Adrenal gland (tissue), 12 donors: Measurements from ENCODE around the gene CDHR2. TPM values are rescaled to one million over a fixed set of nuclear protein-coding genes. Genes with fewer than 3 reads are reported as not detected.

ENCODE experiments used
- DNase-seq, 7 donors: peaks; one replicate each; pipeline ENCODE4 v3.0.0-alpha.2; 2019 to 2020
- H3K27ac ChIP-seq, 5 donors: fragments of 200-600 bp; sonication (generic) in 4 of 5; 1 replicate in 3 of 5; 2 replicates in 2 of 5; pipeline versions ENCODE4 v1.5.1 to v1.8.0; 2016 to 2020; ENCODE audit warnings: mild to moderate bottlenecking in 1 of 5
- H3K27me3 ChIP-seq: fragments of 200-600 bp; 2 replicates; pipeline ENCODE4 v1.8.0; 2021
- H3K36me3 ChIP-seq, 2 donors: fragments of 200-600 bp; replicated peaks in 1 of 2; 1 replicate in 1 of 2; 2 replicates in 1 of 2; pipeline versions ENCODE4 v1.5.1 to v1.8.0; 2018 to 2022
- H3K4me1 ChIP-seq, 2 donors: fragments of 200-600 bp; replicated peaks in 1 of 2; 1 replicate in 1 of 2; 2 replicates in 1 of 2; pipeline versions ENCODE4 v1.5.1 to v1.8.0; 2018 to 2021
- H3K4me3 ChIP-seq, 4 donors: fragments of 200-600 bp; sonication (generic) in 3 of 4; one replicate each; pipeline ENCODE4 v1.5.1; 2016 to 2018
- H3K9me3 ChIP-seq, 3 donors: fragments of 200-600 bp; sonication (generic) in 1 of 3; replicated peaks in 1 of 3; 1 replicate in 2 of 3; 2 replicates in 1 of 3; pipeline versions ENCODE4 v1.5.1 to v1.8.0; 2016 to 2021
- CTCF ChIP-seq, 6 experiments: fragments of 450-650 bp in 4 of 6; fragments of 200-600 bp in 2 of 6; sonication (generic) in 1 of 6; IDR thresholded peaks; 1 replicate in 5 of 6; 2 replicates in 1 of 6; pipeline versions ENCODE4 v1.5.1 to v1.8.0; 2016 to 2021; ENCODE audit warnings: antibody characterized with exemption in 6 of 6, mild to moderate bottlenecking in 2 of 6, moderate library complexity in 1 of 6
- POLR2A ChIP-seq, 2 donors: fragments of 450-650 bp; IDR thresholded peaks; one replicate each; pipeline ENCODE4 v1.6.1; 2017; ENCODE audit warnings: antibody characterized with exemption in 2 of 2, mild to moderate bottlenecking in 2 of 2, moderate library complexity in 1 of 2
- WGBS, 4 donors: extraction: QIAGEN DNeasy Blood & Tissue Kit in 2 of 4; methylation state at CpG; one replicate each; pipeline versions ENCODE4 v1.1.5 to v1.1.7; 2013 to 2017; 5-methylcytosine and 5-hydroxymethylcytosine counted together
- intact Hi-C, 2 donors: fragments of 100-400 bp; cut with DNase I; formaldehyde crosslinking; loops; one replicate each; pipeline versions ENCODE4 v1.14.1 to v1.15.0; 2022 to 2023
- polyA plus RNA-seq, 3 donors: library from polyadenylated mRNA; stranded (reverse); fragments of 200-250 nt in 2 of 3; fragments of 350-450 nt in 1 of 3; fragmentation: Illumina TruSeq in 1 of 3; extraction: RNeasy Lipid Tissue Mini Kit (QIAGEN cat#74804) in 1 of 3; gene quantifications; one replicate each; pipeline ENCODE4 v1.2.3, GENCODE V29; 2013 to 2014
- total RNA-seq, 9 donors: library from RNA; depleted of rRNA in 4 of 9; stranded (reverse); fragments of >200 nt in 4 of 9; fragments of 120-200 nt in 1 of 9; fragmentation: NEBNext Ultra II Directional in 1 of 9; extraction: Animal tissue kit (Norgen Biotek cat#: 25700) in 1 of 9; gene quantifications; one replicate each; pipeline versions ENCODE4 v1.1.0 to v1.2.4, GENCODE V29; 2013 to 2023
- donor health status: healthy with polysubstance abuse.
- donor health status: Bipolar disorder and iron deficiency.
- donor health status: DM: yes; HTN: yes; CAD: no.
- donor health status: DM: no; HTN: no; CAD: no.
- donor health status: DM: no; HTN: no; CAD: no.
- donor health status: DM: yes; HTN: yes; CAD: no.

CDHR2 gene
- total and polyA plus RNA-seq, 12 donors = under 0.01 to 0.55 (median 0.15) TPM; not detected in 2

GRCh38 chr5:176640616-176641015, 91.5 kb downstream of the CDHR2 start:
- peaks cover 0 to 6% of the 10 kb centered on the region in 2 donors for H3K4me1 ChIP-seq
- intact Hi-C loops = no loop called here
- no peak for DNase-seq
- H3K36me3 ChIP-seq = no peaks in the 10 kb centered on the region
- H3K27ac ChIP-seq = no peak overlapping the region
- H3K27me3 ChIP-seq = no peaks in the 10 kb centered on the region
- no peaks in the 10 kb centered on the region for H3K9me3 ChIP-seq
- 71 to 82% (median 74%) methylated on average over 4 of the region's 4 CpGs for WGBS, 4 donors
- H3K4me3 ChIP-seq = no peak overlapping the region
- TF ChIP-seq CTCF (IDR thresholded peaks at IDR 0.05) (no peak), POLR2A (IDR thresholded peaks at IDR 0.05) (no peak)

DNA sequence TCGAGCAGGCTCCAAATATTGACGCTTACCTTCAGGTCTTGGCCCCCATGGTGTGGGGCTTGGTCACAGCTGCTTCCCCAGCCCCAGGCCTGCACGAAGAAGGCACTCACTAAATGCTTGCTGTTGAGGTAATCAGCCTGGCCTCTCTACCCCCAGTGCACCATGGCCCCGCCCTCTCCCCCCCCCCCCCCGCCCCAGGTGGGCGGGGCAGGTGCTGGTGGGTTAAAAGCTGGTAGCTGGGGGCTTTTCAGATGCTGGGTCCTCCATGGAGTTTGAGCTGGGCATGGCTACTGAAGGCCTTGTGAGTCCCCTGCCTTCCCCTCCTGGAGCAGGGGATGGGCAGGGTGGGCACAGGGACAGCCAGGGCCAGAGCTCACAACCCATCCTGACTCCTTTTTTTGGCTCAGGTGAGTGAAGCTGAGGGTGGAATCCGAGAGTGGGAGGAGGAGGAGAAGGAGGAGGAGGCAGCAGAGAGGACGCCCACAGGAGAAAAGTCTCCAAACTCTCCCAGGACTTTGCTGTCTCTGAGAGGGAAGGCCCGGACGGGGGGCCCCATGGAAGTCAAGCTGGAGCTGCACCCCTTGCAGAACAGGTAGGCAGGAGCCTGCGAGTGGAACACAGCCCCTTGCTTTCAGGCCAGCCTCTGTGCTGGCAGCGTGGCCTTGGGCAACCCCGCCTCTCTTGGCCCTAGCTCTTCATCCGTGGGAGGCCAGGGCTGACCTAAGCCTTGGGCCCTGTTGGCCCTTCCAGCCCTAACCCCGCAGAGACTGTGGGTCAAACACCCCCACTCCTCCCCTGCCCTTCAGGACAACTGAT, 93.7 kb downstream of the CDHR2 start:
- H3K4me3 ChIP-seq = no peak overlapping the region
- H3K27ac ChIP-seq = no peak overlapping the region
- H3K4me1 ChIP-seq = peaks cover 4 to 13% of the 10 kb centered on the region in 2 donors
- peak in 5 of 7 donors; percentile 60 to 67 (median 65) for DNase-seq
- intact Hi-C loops = no loop called here
- H3K27me3 ChIP-seq = no peaks in the 10 kb centered on the region
- TF ChIP-seq CTCF (IDR thresholded peaks at IDR 0.05) (no peak), POLR2A (IDR thresholded peaks at IDR 0.05) (no peak)
- no peaks in the 10 kb centered on the region for H3K9me3 ChIP-seq
- no peaks in the 10 kb centered on the region for H3K36me3 ChIP-seq
- 34 to 43% (median 40%) methylated on average over 5 to 15 of the region's 15 CpGs for WGBS, 4 donors

- Histone ChIP-seq H3K4me3 (no peak overlapping the region), H3K9me3 (no peaks in the 10 kb centered on the region), H3K4me1 (peaks cover 10 to 21% of the 10 kb centered on the region in 2 donors), H3K27me3 (no peaks in the 10 kb centered on the region), H3K27ac (no peak overlapping the region), H3K36me3 (no peaks in the 10 kb centered on the region)
- no peak for DNase-seq
- WGBS, 4 donors = 67 to 88% (median 79%) methylated on average over 1 to 11 of the region's 11 CpGs
- intact Hi-C loops = no loop called here
- TF ChIP-seq CTCF (IDR thresholded peaks at IDR 0.05) (no peak), POLR2A (IDR thresholded peaks at IDR 0.05) (no peak)
Observed at GRCh38 chr5:176643491-176644219, 94.5 kb downstream of the CDHR2 start.

DNA sequence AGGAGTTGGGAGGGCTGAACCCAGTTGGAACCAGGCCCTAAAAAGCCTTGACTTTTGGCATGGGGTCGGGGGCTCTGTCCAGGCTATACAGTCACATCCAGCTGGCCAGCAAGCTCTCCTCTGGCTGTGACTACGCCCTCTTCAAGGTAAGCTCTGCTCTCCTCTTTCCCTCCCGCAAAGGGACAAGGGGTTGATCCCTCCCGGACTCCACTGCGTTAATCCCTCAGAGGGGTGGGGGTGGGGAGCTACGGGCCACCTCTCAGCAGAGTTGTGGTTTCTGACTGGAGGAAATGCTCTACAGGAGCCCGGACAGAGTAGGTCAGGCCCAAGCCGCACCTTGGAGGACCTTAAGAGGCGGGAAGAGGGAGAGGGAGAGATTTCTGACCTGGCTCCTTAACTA, 95.2 kb downstream of the CDHR2 start:
- Histone ChIP-seq H3K27ac (no peak overlapping the region), H3K4me3 (no peak overlapping the region), H3K4me1 (peaks cover 15 to 25% of the 10 kb centered on the region in 2 donors), H3K9me3 (no peaks in the 10 kb centered on the region), H3K36me3 (no peaks in the 10 kb centered on the region), H3K27me3 (no peaks in the 10 kb centered on the region)
- intact Hi-C loops = no loop called here
- no peak for TF ChIP-seq CTCF (IDR thresholded peaks at IDR 0.05)
- TF ChIP-seq POLR2A (IDR thresholded peaks at IDR 0.05) = no peak
- 79 to 82% (median 80%) methylated on average over 7 to 9 of the region's 9 CpGs for WGBS, 4 donors
- no peak for DNase-seq
